K562 (cell line): Measurements from ENCODE around the gene RSPH1. TPM values are rescaled to one million over a fixed set of nuclear protein-coding genes. Genes with fewer than 3 reads are reported as not detected.

Experiments used
- ATAC-seq: fragments of 200-7000 bp; cut with Tn5 transposase; 3 replicates; pipeline ENCODE4 v1.9.1; 2020; ENCODE audit warnings: moderate library complexity
- BruUV-seq: library from RNA; stranded (reverse); fragments of 400-500 nt; replicated peaks from 2 replicates; lab custom pipeline; 2021; lab: Mats Ljungman, UMichigan
- CTCF ChIA-PET: fragments of 300-600 bp; formaldehyde crosslinking; extraction: SDS; loops from one replicate; lab custom pipeline; 2021; ENCODE audit warnings: low intra/inter-chr PET ratio; lab: Yijun Ruan, JAX
- POLR2A ChIA-PET: fragments of 300-600, 350-650 bp; sonication (Branson Sonifier 250); formaldehyde crosslinking; extraction: SDS; loops from one replicate; lab custom pipeline; 2021; ENCODE audit warnings: antibody characterized with exemption, inconsistent platforms; lab: Yijun Ruan, JAX
- DNase-seq, 4 experiments: peaks; one replicate each; pipeline versions ENCODE4 v3.0.0 to v3.0.0-alpha.2; 2011 to 2018; ENCODE audit warnings: low spot score in 3 of 4, mixed read lengths in 3 of 4; ENCODE audit errors: extremely low read depth in 1 of 4
- FAIRE-seq: peaks from 2 replicates; lab custom pipeline; 2011; peaks lifted over from hg19 to GRCh38; lab: Jason Lieb, UNC
- H2AFZ ChIP-seq: 2 replicates; pipeline ENCODE4 v1.6.0; 2011; ENCODE audit warnings: low read depth, low read length, control low read depth, inconsistent platforms
- H3K27ac ChIP-seq: fragments of 200-600 bp; 3 replicates; pipeline ENCODE4 v1.8.0; 2011; ENCODE audit warnings: low read depth, mild to moderate bottlenecking, control low read depth, inconsistent platforms, low read length, moderate library complexity, mixed read lengths; ENCODE audit errors: extremely low read depth
- H3K27me3 ChIP-seq, 2 experiments: fragments of 300-600 bp in 1 of 2; 2 replicates in 1 of 2; 3 replicates in 1 of 2; pipeline versions ENCODE4 v1.6.0 to v1.8.0; 2011; ENCODE audit warnings: inconsistent platforms in 2 of 2, low read length in 2 of 2, mild to moderate bottlenecking in 1 of 2, mixed read lengths in 1 of 2, moderate library complexity in 1 of 2; ENCODE audit not compliant: control insufficient read depth in 2 of 2, insufficient read depth in 2 of 2
- H3K36me3 ChIP-seq: fragments of 300-600 bp; 3 replicates; pipeline ENCODE4 v1.8.0; 2011; ENCODE audit warnings: mild to moderate bottlenecking, low read length, inconsistent platforms; ENCODE audit not compliant: control insufficient read depth, insufficient read depth
- H3K4me1 ChIP-seq, 2 experiments: fragments of 200-600 bp in 1 of 2; replicated peaks in 1 of 2; 2 replicates in 1 of 2; 3 replicates in 1 of 2; pipeline versions ENCODE4 v1.5.1 to v1.8.0; 2011; ENCODE audit warnings: inconsistent platforms in 2 of 2, low read length in 2 of 2, mild to moderate bottlenecking in 1 of 2, mixed read lengths in 1 of 2, moderate library complexity in 1 of 2; ENCODE audit not compliant: control insufficient read depth in 2 of 2, insufficient read depth in 2 of 2
- H3K4me2 ChIP-seq: 2 replicates; pipeline ENCODE4 v1.6.1; 2011; ENCODE audit warnings: low read length, control low read depth, inconsistent platforms, mixed read lengths; ENCODE audit not compliant: insufficient read depth
- H3K4me3 ChIP-seq: fragments of 200-600 bp; sonication (generic), shearing (Covaris generic); 2 replicates; pipeline ENCODE4 v1.5.1; 2016; ENCODE audit warnings: control low read depth, inconsistent platforms
- H3K79me2 ChIP-seq: fragments of 200-600 bp; 3 replicates; pipeline ENCODE4 v1.8.0; 2011; ENCODE audit warnings: low read length, inconsistent platforms; ENCODE audit not compliant: control insufficient read depth, insufficient read depth
- H3K9ac ChIP-seq, 2 experiments: 2 replicates each; pipeline versions ENCODE4 v1.6.0 to v1.6.1; 2011; ENCODE audit warnings: low read depth in 2 of 2, low read length in 2 of 2, control low read depth in 1 of 2, inconsistent platforms in 1 of 2, mild to moderate bottlenecking in 1 of 2, mixed read lengths in 1 of 2; ENCODE audit not compliant: insufficient read depth in 1 of 2
- H3K9me1 ChIP-seq: one replicate; pipeline ENCODE4 v1.6.0; 2011; ENCODE audit warnings: inconsistent platforms, mild to moderate bottlenecking, low read length, moderate library complexity; ENCODE audit not compliant: control insufficient read depth, insufficient read depth
- H3K9me3 ChIP-seq: replicated peaks from 2 replicates; pipeline ENCODE4 v1.5.1; 2011; ENCODE audit warnings: low read depth, low read length, inconsistent platforms; ENCODE audit not compliant: control insufficient read depth, insufficient read depth
- H4K20me1 ChIP-seq: replicated peaks from 2 replicates; pipeline ENCODE4 v1.6.1; 2011; ENCODE audit warnings: low read length, inconsistent platforms, mixed read lengths; ENCODE audit not compliant: control insufficient read depth, insufficient read depth
- CC2D1A ChIP-seq: fragments of 450-650 bp; IDR thresholded peaks from 2 replicates; pipeline ENCODE4 v1.6.1; 2017; ENCODE audit warnings: mild to moderate bottlenecking
- GATAD2B ChIP-seq: fragments of 450-650 bp; IDR thresholded peaks from 2 replicates; pipeline ENCODE4 v1.6.1; 2017; ENCODE audit warnings: mild to moderate bottlenecking, borderline replicate concordance
- GTF2B ChIP-seq: IDR thresholded peaks from 2 replicates; pipeline ENCODE4 v1.6.1; 2011; ENCODE audit not compliant: insufficient read length; ENCODE audit errors: extremely low read depth
- HMGXB4 ChIP-seq: sonication (generic); formaldehyde crosslinking; IDR thresholded peaks from 2 replicates; pipeline ENCODE4 v1.8.1; 2023; ENCODE audit warnings: mild to moderate bottlenecking, missing genetic modification reagents
- POLR2A ChIP-seq: fragments of 450-650 bp; conservative IDR thresholded peaks from 2 replicates; pipeline ENCODE4 v1.6.1; 2016
- RBM25 ChIP-seq: fragments of 200-400 bp; formaldehyde crosslinking; IDR thresholded peaks from 2 replicates; pipeline ENCODE4 v1.6.1; 2018; ENCODE audit warnings: low read length, low read depth, moderate library complexity; ENCODE audit not compliant: severe bottlenecking
- TRIM24 ChIP-seq, 2 experiments: fragments of 450-650 bp; IDR thresholded peaks; 2 replicates each; pipeline ENCODE4 v1.6.1; 2016
- ZNF384 ChIP-seq: IDR thresholded peaks from 2 replicates; pipeline ENCODE4 v1.6.1; 2012; ENCODE audit warnings: low read depth, low read length, improper control_type of control experiment
- ZNF589 ChIP-seq: fragments of 200-800 bp; sonication (Bioruptor generic); IDR thresholded peaks from 2 replicates; pipeline ENCODE4 v1.6.1; 2016; ENCODE audit warnings: low read depth, missing genetic modification characterization, missing compliant biosample characterization
- WGBS: fragments of 100-300 bp; shearing (Covaris generic); methylation state at CpG from one replicate; pipeline ENCODE4 v1.1.6; 2016; ENCODE audit warnings: low coverage, mixed read lengths; ENCODE audit not compliant: insufficient coverage; ENCODE audit errors: missing lambda C conversion rate; 5-methylcytosine and 5-hydroxymethylcytosine counted together
- in situ Hi-C: fragments of 300-500 bp; cut with MboI; formaldehyde crosslinking; loops from 4 replicates; pipeline ENCODE4 v1.15.0; 2018; ENCODE audit warnings: inconsistent platforms, mixed read lengths
- intact Hi-C: fragments of 100-400 bp; cut with micrococcal nuclease; formaldehyde crosslinking; loops from 2 replicates; pipeline ENCODE4 v1.14.2; 2022
- polyA plus RNA-seq, 8 experiments: library from polyadenylated mRNA; depleted of rRNA in 4 of 8; stranded (reverse) in 5 of 8; unstranded in 3 of 8; fragments of >200 nt; fragmentation: Nextera tagmentation in 2 of 8; fragmentation: Illumina TruSeq in 1 of 8; extraction: Ambion mirVana in 2 of 8; extraction: Trizol in 1 of 8; gene quantifications; 2 replicates each; pipeline versions ENCODE4 v1.2.1 to v1.2.3, GENCODE V29; 2011 to 2014; ENCODE audit warnings: inconsistent platforms in 1 of 8, missing spikeins in 1 of 8
- total RNA-seq, 7 experiments: library from RNA; depleted of rRNA in 6 of 7; stranded (reverse); fragments of >200 nt in 6 of 7; fragmentation: Illumina TruSeq in 2 of 7; extraction: Trizol in 2 of 7; gene quantifications; 2 replicates each; pipeline versions ENCODE4 v1.2.1 to v1.2.3, GENCODE V29; 2011 to 2021; ENCODE audit warnings: low replicate concordance in 1 of 7
- TF ChIP-seq, protein P1 (sequence below): fragments of 250-450 bp; sonication (Bioruptor Pico); IDR thresholded peaks from 2 replicates; pipeline ENCODE4 v1.5.0; 2022; ENCODE audit warnings: mild to moderate bottlenecking
- TF ChIP-seq, protein P2 (sequence below): fragments of 450-650 bp; IDR thresholded peaks from 2 replicates; pipeline ENCODE4 v1.6.1; 2017; ENCODE audit warnings: mild to moderate bottlenecking, moderate library complexity

Gene RSPH1
- total and polyA plus RNA-seq, 9 of the 15 experiments (the other 6 are each of a cell fraction or from before 2014, with no cell fraction given): 0.17 TPM; not detected in 8

DNA sequence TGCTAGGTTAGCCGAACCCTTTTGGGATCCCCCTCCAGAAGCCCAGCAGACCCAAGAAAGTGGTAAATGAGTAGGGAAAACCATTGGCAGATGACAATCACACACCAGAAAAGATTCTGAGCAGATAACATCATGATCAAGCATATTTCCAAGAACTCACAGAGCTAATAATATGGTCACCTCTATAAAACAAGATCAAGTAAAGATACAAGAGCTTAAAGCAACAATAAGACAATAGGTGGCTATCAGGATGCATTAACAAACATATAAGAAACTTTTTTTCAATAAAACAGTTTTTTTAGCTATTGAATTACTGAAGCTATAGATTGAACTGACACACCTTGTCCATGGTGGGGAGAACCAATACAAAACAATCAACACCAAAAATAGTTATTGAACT lies 63.3 kb downstream of the RSPH1 start:
- in situ Hi-C loops: no loop called here
- DNase-seq: no peak
- Histone ChIP-seq H3K4me3 (no peak overlapping the region), H3K4me1 (peaks cover 13 to 19% of the 10 kb centered on the region in 2 experiments; a peak in 4 of 5 replicates), H3K36me3 (no peaks in the 10 kb centered on the region), H3K9ac (no peak overlapping the region), H3K27ac (no peak overlapping the region), H3K9me3 (no peaks in the 10 kb centered on the region), H3K4me2 (no peak overlapping the region), H4K20me1 (no peaks in the 10 kb centered on the region; the same call in 1 of the 2 replicates), H3K79me2 (no peaks in the 10 kb centered on the region), H2AFZ (no peak overlapping the region), H3K9me1 (no peaks in the 10 kb centered on the region), H3K27me3 (no peaks in the 10 kb centered on the region; a peak in 1 of 5 replicates)
- peak; percentile 15 for FAIRE-seq
- ChIA-PET POLR2A (interaction anchor here (1.7 kb wide), 1 partner anchor 11 kb away, joined by 11 read pairs; no protein-coding TSS in a partner anchor), CTCF (no interaction called here)
- BruUV-seq: no TSS peak
- WGBS: 48% methylated on average over 1 of the region's 1 CpG
- intact Hi-C loops: no loop called here
- no peak for ATAC-seq
- no peak for TF ChIP-seq GATAD2B
- no peak for TF ChIP-seq ZNF589 (CRISPR knock-in tag)
- peak; percentile 52 for TF ChIP-seq RBM25

DNA sequence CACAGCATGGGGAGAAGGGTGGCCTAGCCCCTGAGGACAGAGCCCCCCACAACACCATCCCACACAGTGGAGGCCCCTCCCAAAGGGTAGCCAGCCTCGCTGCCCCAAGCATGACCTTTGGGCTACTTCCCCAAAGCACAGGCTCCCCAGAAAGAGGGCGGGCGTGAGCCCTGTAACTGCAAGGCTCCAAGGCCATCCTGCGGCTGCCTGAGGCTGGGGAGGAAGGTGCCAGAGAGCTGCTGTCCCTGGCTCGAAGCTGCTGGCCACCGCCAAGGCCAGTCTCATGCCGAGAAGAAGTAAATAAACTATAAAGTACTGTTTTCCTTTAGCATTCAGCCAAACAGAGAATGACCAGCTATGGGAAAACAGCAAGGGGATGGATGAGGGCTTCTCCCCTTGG lies 64.8 kb downstream of the RSPH1 start:
- in situ Hi-C loops (no loop called here), intact Hi-C loops (no loop called here)
- Histone ChIP-seq H3K36me3 (no peaks in the 10 kb centered on the region), H3K4me1 (peaks cover 13 to 23% of the 10 kb centered on the region in 2 experiments; a peak in 4 of 5 replicates), H3K4me3 (no peak overlapping the region), H3K27ac (no peak overlapping the region), H3K27me3 (peaks cover 0 to 10% of the 10 kb centered on the region in 2 experiments; a peak in 1 of 5 replicates), H3K9me3 (no peaks in the 10 kb centered on the region), H4K20me1 (no peaks in the 10 kb centered on the region; the same call in 1 of the 2 replicates), H2AFZ (no peak overlapping the region), H3K79me2 (no peaks in the 10 kb centered on the region), H3K4me2 (no peak overlapping the region), H3K9me1 (no peaks in the 10 kb centered on the region), H3K9ac (peak overlapping the region in 1 of 2 experiments; percentile 13; a peak in 1 of 4 replicates)
- ATAC-seq (no peak), FAIRE-seq (no peak), DNase-seq (no peak)
- no TSS peak for BruUV-seq
- POLR2A ChIA-PET: no interaction called here
- CTCF ChIA-PET: no interaction called here
- WGBS: 4% methylated on average over 7 of the region's 7 CpGs
- no peak for TF ChIP-seq TRIM24 (IDR thresholded peaks at IDR 0.05)
- no peak for TF ChIP-seq ZNF384
- TF ChIP-seq POLR2A: no peak
- no peak for TF ChIP-seq HMGXB4 (CRISPR knock-in tag)
- TF ChIP-seq, protein P1, sequence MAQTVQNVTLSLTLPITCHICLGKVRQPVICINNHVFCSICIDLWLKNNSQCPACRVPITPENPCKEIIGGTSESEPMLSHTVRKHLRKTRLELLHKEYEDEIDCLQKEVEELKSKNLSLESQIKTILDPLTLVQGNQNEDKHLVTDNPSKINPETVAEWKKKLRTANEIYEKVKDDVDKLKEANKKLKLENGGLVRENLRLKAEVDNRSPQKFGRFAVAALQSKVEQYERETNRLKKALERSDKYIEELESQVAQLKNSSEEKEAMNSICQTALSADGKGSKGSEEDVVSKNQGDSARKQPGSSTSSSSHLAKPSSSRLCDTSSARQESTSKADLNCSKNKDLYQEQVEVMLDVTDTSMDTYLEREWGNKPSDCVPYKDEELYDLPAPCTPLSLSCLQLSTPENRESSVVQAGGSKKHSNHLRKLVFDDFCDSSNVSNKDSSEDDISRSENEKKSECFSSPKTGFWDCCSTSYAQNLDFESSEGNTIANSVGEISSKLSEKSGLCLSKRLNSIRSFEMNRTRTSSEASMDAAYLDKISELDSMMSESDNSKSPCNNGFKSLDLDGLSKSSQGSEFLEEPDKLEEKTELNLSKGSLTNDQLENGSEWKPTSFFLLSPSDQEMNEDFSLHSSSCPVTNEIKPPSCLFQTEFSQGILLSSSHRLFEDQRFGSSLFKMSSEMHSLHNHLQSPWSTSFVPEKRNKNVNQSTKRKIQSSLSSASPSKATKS (CRISPR knock-in tag): no peak
- TF ChIP-seq, protein P2, sequence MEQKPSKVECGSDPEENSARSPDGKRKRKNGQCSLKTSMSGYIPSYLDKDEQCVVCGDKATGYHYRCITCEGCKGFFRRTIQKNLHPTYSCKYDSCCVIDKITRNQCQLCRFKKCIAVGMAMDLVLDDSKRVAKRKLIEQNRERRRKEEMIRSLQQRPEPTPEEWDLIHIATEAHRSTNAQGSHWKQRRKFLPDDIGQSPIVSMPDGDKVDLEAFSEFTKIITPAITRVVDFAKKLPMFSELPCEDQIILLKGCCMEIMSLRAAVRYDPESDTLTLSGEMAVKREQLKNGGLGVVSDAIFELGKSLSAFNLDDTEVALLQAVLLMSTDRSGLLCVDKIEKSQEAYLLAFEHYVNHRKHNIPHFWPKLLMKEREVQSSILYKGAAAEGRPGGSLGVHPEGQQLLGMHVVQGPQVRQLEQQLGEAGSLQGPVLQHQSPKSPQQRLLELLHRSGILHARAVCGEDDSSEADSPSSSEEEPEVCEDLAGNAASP: no peak
- TF ChIP-seq CC2D1A: no peak
- no peak for TF ChIP-seq GTF2B
